GM12878 (cell line): ENCODE results near the gene AGBL4. TPM values are rescaled to one million over a fixed set of nuclear protein-coding genes. Genes with fewer than 3 reads are reported as not detected.

Experiments
- ATAC-seq: fragments of 200-7000 bp; cut with Tn5 transposase; 3 replicates; pipeline ENCODE4 v1.9.1; 2020; ENCODE audit warnings: mild to moderate bottlenecking, moderate library complexity
- BruUV-seq: library from RNA; stranded (reverse); fragments of 400-500 nt; replicated peaks from 2 replicates; lab custom pipeline; 2021; lab: Mats Ljungman, UMichigan
- CTCF ChIA-PET: fragments of 300-600 bp; sonication (Branson Sonifier 250); formaldehyde crosslinking; extraction: SDS; loops from one replicate; lab custom pipeline; 2021; ENCODE audit warnings: inconsistent platforms; lab: Yijun Ruan, JAX
- POLR2A ChIA-PET: fragments of 350-600 bp; formaldehyde crosslinking; extraction: SDS; loops from one replicate; lab custom pipeline; 2021; ENCODE audit warnings: inconsistent platforms; lab: Charles Lee
- RAD21 ChIA-PET: fragments of 300-600 bp; sonication (Branson Sonifier 250); formaldehyde crosslinking; loops from one replicate; lab custom pipeline; 2023; ENCODE audit warnings: antibody characterized with exemption; ENCODE audit not compliant: unreplicated experiment; lab: Charles Lee
- SMC1A ChIA-PET: fragments of 300-600 bp; sonication (Branson Sonifier 250); formaldehyde crosslinking; loops from one replicate; lab custom pipeline; 2023; ENCODE audit not compliant: unreplicated experiment, uncharacterized antibody; lab: Charles Lee
- DNase-seq: peaks from one replicate; pipeline ENCODE4 v3.0.0-alpha.2; 2011; ENCODE audit warnings: low read depth, low spot score
- FAIRE-seq: peaks from 3 replicates; lab custom pipeline; 2011; peaks lifted over from hg19 to GRCh38; lab: Jason Lieb, UNC
- H2AFZ ChIP-seq: 2 replicates; pipeline ENCODE4 v1.6.0; 2011; ENCODE audit warnings: low read depth, low read length, control low read depth; ENCODE audit not compliant: control insufficient read depth
- H3K27ac ChIP-seq: 2 replicates; pipeline ENCODE4 v1.5.1; 2011; ENCODE audit warnings: control low read depth; ENCODE audit not compliant: control insufficient read depth, insufficient read depth
- H3K27me3 ChIP-seq, 2 experiments: replicated peaks in 1 of 2; 2 replicates each; pipeline versions ENCODE4 v1.6.0 to v1.6.1; 2011; ENCODE audit warnings: low read length in 1 of 2; ENCODE audit not compliant: control insufficient read depth in 2 of 2, insufficient read depth in 2 of 2
- H3K36me3 ChIP-seq, 2 experiments: 2 replicates each; pipeline ENCODE4 v1.5.1; 2011; ENCODE audit warnings: low read length in 1 of 2; ENCODE audit not compliant: control insufficient read depth in 2 of 2, insufficient read depth in 2 of 2
- H3K4me1 ChIP-seq: 2 replicates; pipeline ENCODE4 v1.6.1; 2011; ENCODE audit warnings: mild to moderate bottlenecking, low read length, moderate library complexity, mixed read lengths; ENCODE audit not compliant: control insufficient read depth, insufficient read depth
- H3K4me2 ChIP-seq: 2 replicates; pipeline ENCODE4 v1.6.0; 2011; ENCODE audit warnings: control low read depth; ENCODE audit not compliant: control insufficient read depth, insufficient read depth
- H3K4me3 ChIP-seq: fragments of 200-600 bp; sonication (generic); 2 replicates; pipeline ENCODE4 v1.5.1; 2016
- H3K79me2 ChIP-seq: 2 replicates; pipeline ENCODE4 v1.6.0; 2011; ENCODE audit warnings: low read length; ENCODE audit not compliant: control insufficient read depth, insufficient read depth
- H3K9ac ChIP-seq: 2 replicates; pipeline ENCODE4 v1.8.0; 2011; ENCODE audit warnings: low read length, control low read depth, mixed read lengths; ENCODE audit not compliant: control insufficient read depth, insufficient read depth
- H3K9me3 ChIP-seq: replicated peaks from 3 replicates; pipeline ENCODE4 v1.5.1; 2011; ENCODE audit warnings: mild to moderate bottlenecking, low read length; ENCODE audit not compliant: control insufficient read depth, insufficient read depth
- H4K20me1 ChIP-seq: 2 replicates; pipeline ENCODE4 v1.6.0; 2011; ENCODE audit not compliant: control insufficient read depth, insufficient read depth
- BHLHE40 ChIP-seq, 2 experiments: fragments of 450-650 bp in 1 of 2; IDR thresholded peaks; 2 replicates each; pipeline ENCODE4 v1.6.1; 2011 to 2017; ENCODE audit warnings: low read depth in 2 of 2, borderline replicate concordance in 1 of 2, improper control_type of control experiment in 1 of 2, low read length in 1 of 2, mild to moderate bottlenecking in 1 of 2
- CREM ChIP-seq: IDR thresholded peaks from 2 replicates; pipeline ENCODE4 v1.6.1; 2014; ENCODE audit warnings: antibody characterized with exemption, low read depth
- EZH2 ChIP-seq: IDR thresholded peaks from 2 replicates; pipeline ENCODE4 v1.6.1; 2012; ENCODE audit warnings: low read depth, mild to moderate bottlenecking, control low read depth, inconsistent platforms, low read length, borderline replicate concordance; ENCODE audit not compliant: control insufficient read depth
- NR2C1 ChIP-seq: fragments of 450-650 bp; IDR thresholded peaks from 2 replicates; pipeline ENCODE4 v1.6.1; 2017; ENCODE audit warnings: antibody characterized with exemption, mild to moderate bottlenecking, moderate library complexity
- NRF1 ChIP-seq: conservative IDR thresholded peaks from 2 replicates; pipeline ENCODE4 v1.6.1; 2011; ENCODE audit warnings: mild to moderate bottlenecking, low read depth, low read length, improper control_type of control experiment
- RAD21 ChIP-seq: IDR thresholded peaks from 2 replicates; pipeline ENCODE4 v1.6.1; 2011; ENCODE audit warnings: mild to moderate bottlenecking, low read depth, low read length, moderate library complexity; ENCODE audit not compliant: insufficient read depth
- ZNF384 ChIP-seq: IDR thresholded peaks from 2 replicates; pipeline ENCODE4 v1.6.1; 2012; ENCODE audit warnings: low read depth, mild to moderate bottlenecking, low read length, improper control_type of control experiment, borderline replicate concordance
- ZNF687 ChIP-seq: fragments of 450-650 bp; IDR thresholded peaks from 2 replicates; pipeline ENCODE4 v1.6.1; 2017; ENCODE audit warnings: mild to moderate bottlenecking, moderate library complexity
- WGBS: methylation state at CpG from one replicate; pipeline ENCODE4 v1.1.6; 2016; ENCODE audit warnings: low lambda C conversion rate; ENCODE audit not compliant: insufficient replicate concordance, insufficient coverage; ENCODE audit errors: missing lambda C conversion rate; 5-methylcytosine and 5-hydroxymethylcytosine counted together
- in situ Hi-C: fragments of 300-500 bp; cut with MboI; formaldehyde crosslinking; loops from 9 replicates; pipeline ENCODE4 v1.14.3; 2018; ENCODE audit warnings: mixed read lengths
- intact Hi-C: fragments of 100-400 bp; cut with micrococcal nuclease; formaldehyde crosslinking; loops from one replicate; pipeline ENCODE4 v1.14.2; 2022; ENCODE audit not compliant: unreplicated experiment
- polyA plus RNA-seq, 11 experiments: library from polyadenylated mRNA; depleted of rRNA in 4 of 11; unstranded in 6 of 11; stranded (reverse) in 5 of 11; fragments of >200 nt; fragmentation: Nextera tagmentation in 4 of 11; fragmentation: Illumina TruSeq in 1 of 11; extraction: Ambion mirVana in 4 of 11; extraction: Trizol in 1 of 11; gene quantifications; 1 replicate in 1 of 11; 2 replicates in 10 of 11; pipeline versions ENCODE4 v1.2.1 to v1.2.3, GENCODE V29; 2011 to 2016; ENCODE audit warnings: inconsistent platforms in 2 of 11, missing spikeins in 2 of 11, low read depth in 1 of 11
- total RNA-seq, 4 experiments: library from RNA; depleted of rRNA in 3 of 4; stranded (reverse); fragments of >200 nt in 3 of 4; fragmentation: Illumina TruSeq in 1 of 4; extraction: Trizol in 1 of 4; gene quantifications; 2 replicates each; pipeline versions ENCODE4 v1.2.1 to v1.2.3, GENCODE V29; 2013 to 2021

Gene AGBL4
- total and polyA plus RNA-seq, 10 of the 15 experiments (the other 5 are each of a cell fraction or from before 2014, with no cell fraction given), result 0.31 TPM; not detected in 9

GRCh38 chr1:48844187-48844586, 1179.6 kb downstream of the AGBL4 start:
- no peak for ATAC-seq
- no peak for TF ChIP-seq RAD21
- TF ChIP-seq, all 136 proteins: peak for 0
- DNase-seq, result no peak
- Histone ChIP-seq H3K27me3 (no peaks in the 10 kb centered on the region), H3K4me2 (no peak overlapping the region), H3K27ac (no peak overlapping the region), H3K36me3 (no peaks in the 10 kb centered on the region), H4K20me1 (no peaks in the 10 kb centered on the region), H3K4me3 (no peak overlapping the region), H3K9ac (no peak overlapping the region), H2AFZ (no peak overlapping the region), H3K4me1 (no peaks in the 10 kb centered on the region), H3K9me3 (no peaks in the 10 kb centered on the region), H3K79me2 (no peaks in the 10 kb centered on the region)
- in situ Hi-C loops, result no loop called here
- RAD21 ChIA-PET, result no interaction called here
- no TSS peak for BruUV-seq
- SMC1A ChIA-PET, result interaction anchor here (0.9 kb wide), 1 partner anchor 8 kb away, joined by 3 read pairs; no protein-coding TSS in a partner anchor
- intact Hi-C loops, result no loop called here
- POLR2A ChIA-PET, result no interaction called here
- FAIRE-seq, result no peak
- CTCF ChIA-PET, result interaction anchor here (1.0 kb wide), 1 partner anchor 167 kb away, joined by 3 read pairs; no protein-coding TSS in a partner anchor
- 28% methylated on average over 3 of the region's 3 CpGs for WGBS

- in situ Hi-C loops (no loop called here), intact Hi-C loops (no loop called here)
- Histone ChIP-seq H3K4me2 (no peak overlapping the region), H3K79me2 (no peaks in the 10 kb centered on the region), H3K9ac (no peak overlapping the region), H3K9me3 (no peaks in the 10 kb centered on the region), H4K20me1 (no peaks in the 10 kb centered on the region), H3K36me3 (no peaks in the 10 kb centered on the region), H3K4me3 (no peak overlapping the region), H2AFZ (no peak overlapping the region), H3K27me3 (no peaks in the 10 kb centered on the region), H3K4me1 (no peaks in the 10 kb centered on the region), H3K27ac (no peak overlapping the region)
- DNase-seq (no peak), ATAC-seq (no peak), FAIRE-seq (no peak)
- 13% methylated on average over 2 of the region's 2 CpGs for WGBS
- ChIA-PET CTCF (no interaction called here), RAD21 (no interaction called here), SMC1A (interaction anchor here (0.6 kb wide), 1 partner anchor 834 kb away, joined by 3 read pairs; no protein-coding TSS in a partner anchor), POLR2A (no interaction called here)
- no TSS peak for BruUV-seq
- TF ChIP-seq EZH2, result no peak
- no peak for TF ChIP-seq NR2C1
- no peak for TF ChIP-seq ZNF384
- no peak for TF ChIP-seq ZNF687
- TF ChIP-seq BHLHE40 (IDR thresholded peaks at IDR 0.05; ENCODE audit: borderline replicate concordance in 1 of 2, low read depth in 2 of 2, low read length in 1 of 2), result no peak
- TF ChIP-seq NRF1, result no peak
- TF ChIP-seq CREM, result no peak
Measured at GRCh38 chr1:48841966-48842365, 1181.8 kb downstream of the AGBL4 start.
